C4-2B (cell line): ENCODE measurements around the gene PDCD10.

Experiments used
- ZFX ChIP-seq: fragments of 450-650 bp; IDR thresholded peaks from 2 replicates; pipeline ENCODE4 v1.6.1; 2017
- TF ChIP-seq, protein P1 (sequence below): fragments of 450-650 bp; conservative IDR thresholded peaks from 2 replicates; pipeline ENCODE4 v1.5.1; 2017; ENCODE audit warnings: mild to moderate bottlenecking

DNA sequence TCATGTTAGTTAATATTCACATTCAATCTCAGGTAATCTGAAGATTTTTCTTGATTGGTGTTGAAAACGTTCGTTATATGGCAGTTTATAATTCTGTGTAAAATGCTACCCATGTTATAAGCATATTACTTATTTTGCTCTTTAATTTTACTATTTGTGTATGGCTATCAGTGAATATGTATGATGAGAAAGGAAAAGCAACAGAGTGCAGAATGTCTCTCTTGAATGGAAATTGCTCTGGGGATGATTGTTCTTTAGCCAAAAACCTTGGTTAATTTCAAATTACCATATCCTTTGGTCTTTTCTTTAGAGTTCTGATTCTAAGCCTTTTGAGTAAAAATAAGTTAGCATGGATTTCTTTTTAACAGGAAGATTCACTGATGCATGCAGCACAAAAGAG is 3.3 kb upstream of the PDCD10 start:
- TF ChIP-seq, protein P1, sequence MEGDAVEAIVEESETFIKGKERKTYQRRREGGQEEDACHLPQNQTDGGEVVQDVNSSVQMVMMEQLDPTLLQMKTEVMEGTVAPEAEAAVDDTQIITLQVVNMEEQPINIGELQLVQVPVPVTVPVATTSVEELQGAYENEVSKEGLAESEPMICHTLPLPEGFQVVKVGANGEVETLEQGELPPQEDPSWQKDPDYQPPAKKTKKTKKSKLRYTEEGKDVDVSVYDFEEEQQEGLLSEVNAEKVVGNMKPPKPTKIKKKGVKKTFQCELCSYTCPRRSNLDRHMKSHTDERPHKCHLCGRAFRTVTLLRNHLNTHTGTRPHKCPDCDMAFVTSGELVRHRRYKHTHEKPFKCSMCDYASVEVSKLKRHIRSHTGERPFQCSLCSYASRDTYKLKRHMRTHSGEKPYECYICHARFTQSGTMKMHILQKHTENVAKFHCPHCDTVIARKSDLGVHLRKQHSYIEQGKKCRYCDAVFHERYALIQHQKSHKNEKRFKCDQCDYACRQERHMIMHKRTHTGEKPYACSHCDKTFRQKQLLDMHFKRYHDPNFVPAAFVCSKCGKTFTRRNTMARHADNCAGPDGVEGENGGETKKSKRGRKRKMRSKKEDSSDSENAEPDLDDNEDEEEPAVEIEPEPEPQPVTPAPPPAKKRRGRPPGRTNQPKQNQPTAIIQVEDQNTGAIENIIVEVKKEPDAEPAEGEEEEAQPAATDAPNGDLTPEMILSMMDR: no peak
- no peak for TF ChIP-seq ZFX
